GM23338 (cell line): ENCODE results near the gene MOB2. TPM values are rescaled to one million over a fixed set of nuclear protein-coding genes. Genes with fewer than 3 reads are reported as not detected.

Experiments used
- ATAC-seq: fragments of 200-7000 bp; cut with Tn5 transposase; 3 replicates; pipeline ENCODE4 v1.9.1; 2020
- DNase-seq: peaks from one replicate; pipeline ENCODE4 v3.0.0-alpha.2; 2015; ENCODE audit warnings: low spot score
- H2AFZ ChIP-seq: fragments of 200-600 bp; sonication (generic); 2 replicates; pipeline ENCODE4 v1.8.0; 2016; ENCODE audit warnings: antibody characterized with exemption, mild to moderate bottlenecking, moderate library complexity
- H3F3A ChIP-seq: fragments of 200-600 bp; sonication (generic); replicated peaks from 2 replicates; pipeline ENCODE4 v1.8.0; 2017; ENCODE audit warnings: antibody characterized with exemption, mixed run types, low read depth
- H3K27ac ChIP-seq: fragments of 200-600 bp; sonication (generic); 2 replicates; pipeline ENCODE4 v1.6.1; 2016; ENCODE audit warnings: low read depth
- H3K27me3 ChIP-seq: fragments of 200-600 bp; sonication (generic); 2 replicates; pipeline ENCODE4 v1.8.0; 2016; ENCODE audit warnings: mild to moderate bottlenecking, mixed run types, moderate library complexity; ENCODE audit not compliant: insufficient read depth
- H3K36me3 ChIP-seq: fragments of 200-600 bp; sonication (generic); 2 replicates; pipeline ENCODE4 v1.8.0; 2016; ENCODE audit warnings: mild to moderate bottlenecking; ENCODE audit not compliant: insufficient read depth
- H3K4me1 ChIP-seq: fragments of 200-600 bp; sonication (generic); 2 replicates; pipeline ENCODE4 v1.8.0; 2016; ENCODE audit warnings: mild to moderate bottlenecking, moderate library complexity; ENCODE audit not compliant: insufficient read depth
- H3K4me2 ChIP-seq: fragments of 200-600 bp; sonication (generic); 2 replicates; pipeline ENCODE4 v1.7.1; 2017; ENCODE audit warnings: mixed run types
- H3K4me3 ChIP-seq: fragments of 200-600 bp; sonication (generic); 2 replicates; pipeline ENCODE4 v1.6.1; 2016; ENCODE audit warnings: mixed run types
- H3K79me2 ChIP-seq: fragments of 200-600 bp; sonication (generic); replicated peaks from 2 replicates; pipeline ENCODE4 v1.8.0; 2017; ENCODE audit warnings: mild to moderate bottlenecking; ENCODE audit not compliant: insufficient read depth
- H3K9me2 ChIP-seq: fragments of 200-600 bp; sonication (generic); 2 replicates; pipeline ENCODE4 v1.8.0; 2017; ENCODE audit not compliant: insufficient read depth
- H4K20me1 ChIP-seq: fragments of 200-600 bp; sonication (generic); replicated peaks from 2 replicates; pipeline ENCODE4 v1.8.0; 2017; ENCODE audit warnings: mild to moderate bottlenecking; ENCODE audit not compliant: insufficient read depth
- H3K27ac Mint-ChIP-seq: 2 replicates; pipeline ENCODE4 v1.8.0; 2020; ENCODE audit warnings: inconsistent platforms, mild to moderate bottlenecking, moderate library complexity, mixed read lengths
- H3K27me3 Mint-ChIP-seq: 3 replicates; pipeline ENCODE4 v1.8.0; 2022; ENCODE audit warnings: low read depth, mild to moderate bottlenecking, moderate library complexity, mixed read lengths, inconsistent platforms; ENCODE audit not compliant: insufficient read depth, poor library complexity
- H3K36me3 Mint-ChIP-seq: 3 replicates; pipeline ENCODE4 v1.8.0; 2021; ENCODE audit warnings: low read depth, mild to moderate bottlenecking, inconsistent platforms, moderate library complexity, mixed read lengths
- H3K4me1 Mint-ChIP-seq: 3 replicates; pipeline ENCODE4 v1.8.0; 2020; ENCODE audit warnings: mild to moderate bottlenecking, inconsistent platforms, mixed read lengths
- H3K4me3 Mint-ChIP-seq: 3 replicates; pipeline ENCODE4 v1.8.0; 2021; ENCODE audit warnings: moderate library complexity, mild to moderate bottlenecking, inconsistent platforms, mixed read lengths
- H3K9me3 Mint-ChIP-seq: 3 replicates; pipeline ENCODE4 v1.8.0; 2020; ENCODE audit warnings: moderate library complexity, mild to moderate bottlenecking, inconsistent platforms, mixed read lengths
- CREB1 ChIP-seq: fragments of 250-450 bp; sonication (Bioruptor Pico); IDR thresholded peaks from 2 replicates; pipeline ENCODE4 v1.5.0; 2020; ENCODE audit warnings: low read depth, mild to moderate bottlenecking, moderate library complexity
- EZH2 ChIP-seq: fragments of 200-600 bp; sonication (generic); IDR thresholded peaks from one replicate; pipeline ENCODE4 v1.8.0; 2017; ENCODE audit warnings: antibody characterized with exemption, mild to moderate bottlenecking, low read depth; ENCODE audit not compliant: unreplicated experiment
- EZH2phosphoT487 ChIP-seq: fragments of 200-600 bp; sonication (generic); IDR thresholded peaks from one replicate; pipeline ENCODE4 v1.8.1; 2018; ENCODE audit warnings: antibody characterized with exemption; ENCODE audit not compliant: unreplicated experiment
- NANOG ChIP-seq: IDR thresholded peaks from 2 replicates; pipeline ENCODE4 v1.6.1; 2016; ENCODE audit warnings: antibody characterized with exemption, borderline replicate concordance
- POLR2AphosphoS5 ChIP-seq: IDR thresholded peaks from 2 replicates; pipeline ENCODE4 v1.6.1; 2016; ENCODE audit warnings: antibody characterized with exemption, low read depth
- STAT1 ChIP-seq: IDR thresholded peaks from one replicate; pipeline ENCODE4 v1.6.1; 2016; ENCODE audit warnings: antibody characterized with exemption; ENCODE audit not compliant: unreplicated experiment
- ZNF114 ChIP-seq: fragments of 250-450 bp; sonication (Bioruptor Pico); IDR thresholded peaks from 2 replicates; pipeline ENCODE4 v1.5.0; 2020; ENCODE audit warnings: mild to moderate bottlenecking, moderate library complexity
- polyA plus RNA-seq: library from polyadenylated mRNA; unstranded; fragments of >200 nt; fragmentation: Nextera tagmentation; extraction: Ambion mirVana; gene quantifications from 2 replicates; pipeline ENCODE4 v1.2.1, GENCODE V29; 2016
- total RNA-seq: library from RNA; depleted of rRNA; stranded (reverse); fragments of >200 nt; shearing (Covaris generic); gene quantifications from 2 replicates; pipeline ENCODE4 v1.2.3, GENCODE V29; 2014
- TF ChIP-seq, protein P1 (sequence below): IDR thresholded peaks from 2 replicates; pipeline ENCODE4 v1.6.1; 2016; ENCODE audit warnings: antibody characterized with exemption
- TF ChIP-seq, protein P2 (sequence below), 2 experiments: fragments of 200-600 bp in 1 of 2; sonication (generic) in 1 of 2; conservative IDR thresholded peaks; 2 replicates each; pipeline versions ENCODE4 v1.5.1 to v1.6.1; 2016 to 2017; ENCODE audit warnings: antibody characterized with exemption in 2 of 2, low read depth in 2 of 2, mild to moderate bottlenecking in 2 of 2, moderate library complexity in 1 of 2
- TF ChIP-seq, protein P3 (sequence below): fragments of 250-450 bp; sonication (Bioruptor Pico); IDR thresholded peaks from 2 replicates; pipeline ENCODE4 v1.5.0; 2020; ENCODE audit warnings: mild to moderate bottlenecking, moderate library complexity

MOB2 gene
- total and polyA plus RNA-seq, 2 experiments from 2014 or later, result 10.1 to 19.7 TPM

DNA sequence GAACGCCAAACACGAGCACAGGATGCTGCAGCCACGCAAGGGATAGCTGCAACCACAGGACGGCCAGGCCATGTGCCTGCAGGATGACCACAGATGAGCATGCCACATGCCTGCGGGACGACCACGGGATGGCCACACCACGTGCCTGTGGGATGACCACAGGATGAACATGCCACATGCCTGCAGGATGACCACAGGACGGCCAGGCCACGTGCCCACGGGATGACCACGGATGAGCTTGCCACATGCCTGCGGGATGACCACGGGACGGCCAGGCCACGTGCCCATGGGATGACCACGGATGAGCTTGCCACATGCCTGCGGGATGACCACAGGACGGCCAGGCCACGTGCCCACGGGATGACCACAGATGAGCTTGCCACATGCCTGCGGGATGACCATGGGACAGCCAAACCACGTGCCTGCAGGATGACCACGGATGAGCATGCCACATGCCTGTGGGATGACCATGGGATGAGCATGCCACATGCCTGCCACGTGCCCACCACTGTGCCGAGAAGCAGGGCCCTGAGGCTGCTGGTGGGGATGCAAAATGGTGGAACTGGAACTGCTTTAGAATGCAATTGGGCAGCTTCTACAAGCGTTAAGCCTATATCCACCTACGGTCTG is 12.8 kb upstream of the MOB2 start:
- Histone ChIP-seq H3K36me3 (no peaks in the 10 kb centered on the region), H3K79me2 (peaks cover 44% of the 10 kb centered on the region), H3K9me2 (no peaks in the 10 kb centered on the region), H2AFZ (no peak overlapping the region), H3K27ac (no peak overlapping the region), H3K4me1 (no peaks in the 10 kb centered on the region), H3K4me2 (no peak overlapping the region), H3K4me3 (no peak overlapping the region), H4K20me1 (peaks cover 4% of the 10 kb centered on the region; the same call in 1 of the 2 replicates), H3F3A (no peaks in the 10 kb centered on the region), H3K27me3 (no peaks in the 10 kb centered on the region)
- Mint-ChIP-seq H3K27ac (no peak overlapping the region), H3K4me3 (no peak overlapping the region), H3K9me3 (peaks cover 8% of the 10 kb centered on the region; the same call in 2 of the 3 replicates), H3K4me1 (peaks cover 15% of the 10 kb centered on the region), H3K27me3 (peaks cover 6% of the 10 kb centered on the region), H3K36me3 (peaks cover 5% of the 10 kb centered on the region)
- DNase-seq (no peak), ATAC-seq (no peak)
- TF ChIP-seq ZNF114, result no peak
- TF ChIP-seq, protein P1, sequence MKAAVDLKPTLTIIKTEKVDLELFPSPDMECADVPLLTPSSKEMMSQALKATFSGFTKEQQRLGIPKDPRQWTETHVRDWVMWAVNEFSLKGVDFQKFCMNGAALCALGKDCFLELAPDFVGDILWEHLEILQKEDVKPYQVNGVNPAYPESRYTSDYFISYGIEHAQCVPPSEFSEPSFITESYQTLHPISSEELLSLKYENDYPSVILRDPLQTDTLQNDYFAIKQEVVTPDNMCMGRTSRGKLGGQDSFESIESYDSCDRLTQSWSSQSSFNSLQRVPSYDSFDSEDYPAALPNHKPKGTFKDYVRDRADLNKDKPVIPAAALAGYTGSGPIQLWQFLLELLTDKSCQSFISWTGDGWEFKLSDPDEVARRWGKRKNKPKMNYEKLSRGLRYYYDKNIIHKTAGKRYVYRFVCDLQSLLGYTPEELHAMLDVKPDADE, result no peak
- no peak for TF ChIP-seq POLR2AphosphoS5
- no peak for TF ChIP-seq EZH2phosphoT487
- no peak for TF ChIP-seq CREB1
- no peak for TF ChIP-seq EZH2
- TF ChIP-seq, protein P2, sequence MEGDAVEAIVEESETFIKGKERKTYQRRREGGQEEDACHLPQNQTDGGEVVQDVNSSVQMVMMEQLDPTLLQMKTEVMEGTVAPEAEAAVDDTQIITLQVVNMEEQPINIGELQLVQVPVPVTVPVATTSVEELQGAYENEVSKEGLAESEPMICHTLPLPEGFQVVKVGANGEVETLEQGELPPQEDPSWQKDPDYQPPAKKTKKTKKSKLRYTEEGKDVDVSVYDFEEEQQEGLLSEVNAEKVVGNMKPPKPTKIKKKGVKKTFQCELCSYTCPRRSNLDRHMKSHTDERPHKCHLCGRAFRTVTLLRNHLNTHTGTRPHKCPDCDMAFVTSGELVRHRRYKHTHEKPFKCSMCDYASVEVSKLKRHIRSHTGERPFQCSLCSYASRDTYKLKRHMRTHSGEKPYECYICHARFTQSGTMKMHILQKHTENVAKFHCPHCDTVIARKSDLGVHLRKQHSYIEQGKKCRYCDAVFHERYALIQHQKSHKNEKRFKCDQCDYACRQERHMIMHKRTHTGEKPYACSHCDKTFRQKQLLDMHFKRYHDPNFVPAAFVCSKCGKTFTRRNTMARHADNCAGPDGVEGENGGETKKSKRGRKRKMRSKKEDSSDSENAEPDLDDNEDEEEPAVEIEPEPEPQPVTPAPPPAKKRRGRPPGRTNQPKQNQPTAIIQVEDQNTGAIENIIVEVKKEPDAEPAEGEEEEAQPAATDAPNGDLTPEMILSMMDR (conservative IDR thresholded peaks at IDR 0.05; ENCODE audit: low read depth in 2 of 2), result no peak

GRCh38 chr11:1498262-1498661 is 11.7 kb upstream of the MOB2 start:
- H3K36me3 ChIP-seq, result no peaks in the 10 kb centered on the region
- Mint-ChIP-seq H3K4me1 (peaks cover 15% of the 10 kb centered on the region), H3K27ac (no peak overlapping the region), H3K4me3 (no peak overlapping the region), H3K9me3 (peaks cover 8% of the 10 kb centered on the region; the same call in 2 of the 3 replicates), H3K36me3 (peaks cover 5% of the 10 kb centered on the region), H3K27me3 (peaks cover 6% of the 10 kb centered on the region)
- DNase-seq (no peak), ATAC-seq (no peak)
- no peaks in the 10 kb centered on the region for H3K27me3 ChIP-seq
- no peak overlapping the region for H2AFZ ChIP-seq
- H3K4me2 ChIP-seq, result no peak overlapping the region
- H3K27ac ChIP-seq, result no peak overlapping the region
- H3K4me3 ChIP-seq, result no peak overlapping the region
- H3K79me2 ChIP-seq, result peaks cover 55% of the 10 kb centered on the region
- peaks cover 10% of the 10 kb centered on the region for H4K20me1 ChIP-seq
- H3K9me2 ChIP-seq, result no peaks in the 10 kb centered on the region
- no peaks in the 10 kb centered on the region for H3F3A ChIP-seq
- no peaks in the 10 kb centered on the region for H3K4me1 ChIP-seq
- TF ChIP-seq EZH2 (no peak), NANOG (no peak), CREB1 (no peak), POLR2AphosphoS5 (no peak), STAT1 (no peak), ZNF114 (no peak)
- TF ChIP-seq, protein P3, sequence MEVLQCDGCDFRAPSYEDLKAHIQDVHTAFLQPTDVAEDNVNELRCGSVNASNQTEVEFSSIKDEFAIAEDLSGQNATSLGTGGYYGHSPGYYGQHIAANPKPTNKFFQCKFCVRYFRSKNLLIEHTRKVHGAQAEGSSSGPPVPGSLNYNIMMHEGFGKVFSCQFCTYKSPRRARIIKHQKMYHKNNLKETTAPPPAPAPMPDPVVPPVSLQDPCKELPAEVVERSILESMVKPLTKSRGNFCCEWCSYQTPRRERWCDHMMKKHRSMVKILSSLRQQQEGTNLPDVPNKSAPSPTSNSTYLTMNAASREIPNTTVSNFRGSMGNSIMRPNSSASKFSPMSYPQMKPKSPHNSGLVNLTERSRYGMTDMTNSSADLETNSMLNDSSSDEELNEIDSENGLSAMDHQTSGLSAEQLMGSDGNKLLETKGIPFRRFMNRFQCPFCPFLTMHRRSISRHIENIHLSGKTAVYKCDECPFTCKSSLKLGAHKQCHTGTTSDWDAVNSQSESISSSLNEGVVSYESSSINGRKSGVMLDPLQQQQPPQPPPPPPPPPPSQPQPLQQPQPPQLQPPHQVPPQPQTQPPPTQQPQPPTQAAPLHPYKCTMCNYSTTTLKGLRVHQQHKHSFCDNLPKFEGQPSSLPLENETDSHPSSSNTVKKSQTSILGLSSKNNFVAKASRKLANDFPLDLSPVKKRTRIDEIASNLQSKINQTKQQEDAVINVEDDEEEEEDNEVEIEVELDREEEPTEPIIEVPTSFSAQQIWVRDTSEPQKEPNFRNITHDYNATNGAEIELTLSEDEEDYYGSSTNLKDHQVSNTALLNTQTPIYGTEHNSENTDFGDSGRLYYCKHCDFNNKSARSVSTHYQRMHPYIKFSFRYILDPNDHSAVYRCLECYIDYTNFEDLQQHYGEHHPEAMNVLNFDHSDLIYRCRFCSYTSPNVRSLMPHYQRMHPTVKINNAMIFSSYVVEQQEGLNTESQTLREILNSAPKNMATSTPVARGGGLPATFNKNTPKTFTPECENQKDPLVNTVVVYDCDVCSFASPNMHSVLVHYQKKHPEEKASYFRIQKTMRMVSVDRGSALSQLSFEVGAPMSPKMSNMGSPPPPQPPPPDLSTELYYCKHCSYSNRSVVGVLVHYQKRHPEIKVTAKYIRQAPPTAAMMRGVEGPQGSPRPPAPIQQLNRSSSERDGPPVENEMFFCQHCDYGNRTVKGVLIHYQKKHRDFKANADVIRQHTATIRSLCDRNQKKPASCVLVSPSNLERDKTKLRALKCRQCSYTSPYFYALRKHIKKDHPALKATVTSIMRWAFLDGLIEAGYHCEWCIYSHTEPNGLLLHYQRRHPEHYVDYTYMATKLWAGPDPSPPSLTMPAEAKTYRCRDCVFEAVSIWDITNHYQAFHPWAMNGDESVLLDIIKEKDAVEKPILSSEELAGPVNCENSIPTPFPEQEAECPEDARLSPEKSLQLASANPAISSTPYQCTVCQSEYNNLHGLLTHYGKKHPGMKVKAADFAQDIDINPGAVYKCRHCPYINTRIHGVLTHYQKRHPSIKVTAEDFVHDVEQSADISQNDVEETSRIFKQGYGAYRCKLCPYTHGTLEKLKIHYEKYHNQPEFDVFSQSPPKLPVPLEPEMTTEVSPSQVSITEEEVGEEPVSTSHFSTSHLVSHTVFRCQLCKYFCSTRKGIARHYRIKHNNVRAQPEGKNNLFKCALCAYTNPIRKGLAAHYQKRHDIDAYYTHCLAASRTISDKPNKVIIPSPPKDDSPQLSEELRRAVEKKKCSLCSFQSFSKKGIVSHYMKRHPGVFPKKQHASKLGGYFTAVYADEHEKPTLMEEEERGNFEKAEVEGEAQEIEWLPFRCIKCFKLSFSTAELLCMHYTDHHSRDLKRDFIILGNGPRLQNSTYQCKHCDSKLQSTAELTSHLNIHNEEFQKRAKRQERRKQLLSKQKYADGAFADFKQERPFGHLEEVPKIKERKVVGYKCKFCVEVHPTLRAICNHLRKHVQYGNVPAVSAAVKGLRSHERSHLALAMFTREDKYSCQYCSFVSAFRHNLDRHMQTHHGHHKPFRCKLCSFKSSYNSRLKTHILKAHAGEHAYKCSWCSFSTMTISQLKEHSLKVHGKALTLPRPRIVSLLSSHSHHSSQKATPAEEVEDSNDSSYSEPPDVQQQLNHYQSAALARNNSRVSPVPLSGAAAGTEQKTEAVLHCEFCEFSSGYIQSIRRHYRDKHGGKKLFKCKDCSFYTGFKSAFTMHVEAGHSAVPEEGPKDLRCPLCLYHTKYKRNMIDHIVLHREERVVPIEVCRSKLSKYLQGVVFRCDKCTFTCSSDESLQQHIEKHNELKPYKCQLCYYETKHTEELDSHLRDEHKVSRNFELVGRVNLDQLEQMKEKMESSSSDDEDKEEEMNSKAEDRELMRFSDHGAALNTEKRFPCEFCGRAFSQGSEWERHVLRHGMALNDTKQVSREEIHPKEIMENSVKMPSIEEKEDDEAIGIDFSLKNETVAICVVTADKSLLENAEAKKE (CRISPR knock-in tag), result no peak
- TF ChIP-seq, protein P2 (conservative IDR thresholded peaks at IDR 0.05; ENCODE audit: low read depth in 2 of 2), result no peak
